ENCODE results near the gene TP53I11. TPM values are rescaled to one million over a fixed set of nuclear protein-coding genes. Genes with fewer than 3 reads are reported as not detected.

The TP53I11 gene
- total RNA-seq, 1 donor from 2014 or later: 96.8 TPM

- Histone ChIP-seq H3K27me3 (ENCODE audit: insufficient read depth, low read length) (peaks cover 14% of the 10 kb centered on the region), H3K9me3 (ENCODE audit: insufficient read depth, low read depth, low read length) (no peaks in the 10 kb centered on the region), H3K4me2 (ENCODE audit: low read length) (no peak overlapping the region), H3K9ac (ENCODE audit: low read length) (no peak overlapping the region), H4K20me1 (ENCODE audit: insufficient read depth, low read length) (no peaks in the 10 kb centered on the region), H2AFZ (ENCODE audit: low read depth, low read length) (no peak overlapping the region), H3K79me2 (ENCODE audit: insufficient read depth, low read length) (no peaks in the 10 kb centered on the region), H3K27ac (ENCODE audit: low read depth, low read length) (no peak overlapping the region), H3K36me3 (ENCODE audit: insufficient read depth, low read length) (no peaks in the 10 kb centered on the region), H3K4me1 (ENCODE audit: insufficient read depth, low read length) (no peaks in the 10 kb centered on the region), H3K4me3 (ENCODE audit: insufficient read depth, low read depth, low read length) (no peak overlapping the region)
- FAIRE-seq (no peak), DNase-seq (ENCODE audit: low read depth) (no peak)
- no peaks in the 10 kb centered on the region for H3K4me1 Mint-ChIP-seq (ENCODE audit: low read depth, unreplicated experiment)
- H3K4me3 Mint-ChIP-seq (ENCODE audit: unreplicated experiment): no peak overlapping the region
- no peak for TF ChIP-seq EZH2 (IDR thresholded peaks at IDR 0.05; ENCODE audit: insufficient read depth, low read length)
- no peak for TF ChIP-seq CTCF (IDR thresholded peaks at IDR 0.05; ENCODE audit: insufficient read depth, low read depth, low read length)
- H3K27me3 Mint-ChIP-seq (ENCODE audit: low read depth, unreplicated experiment): peaks cover 11% of the 10 kb centered on the region
- peaks cover 2% of the 10 kb centered on the region for H3K9me3 Mint-ChIP-seq (ENCODE audit: unreplicated experiment)
- peaks cover 5% of the 10 kb centered on the region for H3K36me3 Mint-ChIP-seq (ENCODE audit: low read depth, unreplicated experiment)
- no peak overlapping the region for H3K27ac Mint-ChIP-seq (ENCODE audit: unreplicated experiment)
Measured at GRCh38 chr11:44928816-44929215, 21.9 kb downstream of the TP53I11 start.

DNA sequence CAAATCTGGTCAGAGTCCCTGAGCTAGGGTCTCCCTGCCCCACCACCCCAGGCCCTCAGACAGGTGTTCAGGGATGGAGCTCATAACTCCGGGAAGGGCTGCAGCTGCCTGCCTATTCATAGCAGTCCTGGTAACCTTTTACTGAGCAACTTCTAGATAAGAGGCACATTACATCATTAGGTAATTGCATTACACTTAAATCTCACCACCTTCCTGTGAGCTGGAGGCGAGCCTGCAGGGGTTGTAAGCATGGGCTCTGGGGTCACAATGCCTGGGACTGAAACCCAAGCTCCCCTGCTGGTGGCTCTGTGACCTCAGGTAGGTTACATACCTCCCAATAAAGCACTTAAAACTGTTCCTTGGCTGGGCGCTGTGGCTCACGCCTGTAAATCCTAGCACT is 22.5 kb downstream of the TP53I11 start:
- peaks cover 14% of the 10 kb centered on the region for H3K27me3 ChIP-seq (ENCODE audit: insufficient read depth, low read length)
- no peaks in the 10 kb centered on the region for H3K36me3 ChIP-seq (ENCODE audit: insufficient read depth, low read length)
- H3K4me3 Mint-ChIP-seq (ENCODE audit: unreplicated experiment): no peak overlapping the region
- H2AFZ ChIP-seq (ENCODE audit: low read depth, low read length): no peak overlapping the region
- H3K27me3 Mint-ChIP-seq (ENCODE audit: low read depth, unreplicated experiment): peaks cover 11% of the 10 kb centered on the region
- H3K4me2 ChIP-seq (ENCODE audit: low read length): no peak overlapping the region
- no peak for FAIRE-seq
- peaks cover 5% of the 10 kb centered on the region for H3K36me3 Mint-ChIP-seq (ENCODE audit: low read depth, unreplicated experiment)
- H4K20me1 ChIP-seq (ENCODE audit: insufficient read depth, low read length): no peaks in the 10 kb centered on the region
- H3K79me2 ChIP-seq (ENCODE audit: insufficient read depth, low read length): no peaks in the 10 kb centered on the region
- no peaks in the 10 kb centered on the region for H3K4me1 ChIP-seq (ENCODE audit: insufficient read depth, low read length)
- peaks cover 2% of the 10 kb centered on the region for H3K9me3 Mint-ChIP-seq (ENCODE audit: unreplicated experiment)
- TF ChIP-seq CTCF (IDR thresholded peaks at IDR 0.05; ENCODE audit: insufficient read depth, low read depth, low read length): no peak
- no peak for TF ChIP-seq EZH2 (IDR thresholded peaks at IDR 0.05; ENCODE audit: insufficient read depth, low read length)
- H3K9me3 ChIP-seq (ENCODE audit: insufficient read depth, low read depth, low read length): no peaks in the 10 kb centered on the region
- no peaks in the 10 kb centered on the region for H3K4me1 Mint-ChIP-seq (ENCODE audit: low read depth, unreplicated experiment)
- no peak overlapping the region for H3K9ac ChIP-seq (ENCODE audit: low read length)
- H3K27ac Mint-ChIP-seq (ENCODE audit: unreplicated experiment): no peak overlapping the region
- no peak overlapping the region for H3K27ac ChIP-seq (ENCODE audit: low read depth, low read length)
- DNase-seq (ENCODE audit: low read depth): no peak
- H3K4me3 ChIP-seq (ENCODE audit: insufficient read depth, low read depth, low read length): no peak overlapping the region

- Histone ChIP-seq H3K79me2 (ENCODE audit: insufficient read depth, low read length) (no peaks in the 10 kb centered on the region), H3K27ac (ENCODE audit: low read depth, low read length) (no peak overlapping the region), H3K9ac (ENCODE audit: low read length) (no peak overlapping the region), H3K9me3 (ENCODE audit: insufficient read depth, low read depth, low read length) (no peaks in the 10 kb centered on the region), H3K4me2 (ENCODE audit: low read length) (peak overlapping the region; percentile 71), H3K4me3 (ENCODE audit: insufficient read depth, low read depth, low read length) (no peak overlapping the region), H2AFZ (ENCODE audit: low read depth, low read length) (peak overlapping the region; percentile 72), H3K36me3 (ENCODE audit: insufficient read depth, low read length) (no peaks in the 10 kb centered on the region), H3K27me3 (ENCODE audit: insufficient read depth, low read length) (peaks cover 14% of the 10 kb centered on the region), H4K20me1 (ENCODE audit: insufficient read depth, low read length) (no peaks in the 10 kb centered on the region), H3K4me1 (ENCODE audit: insufficient read depth, low read length) (no peaks in the 10 kb centered on the region)
- peaks cover 15% of the 10 kb centered on the region for H3K27me3 Mint-ChIP-seq (ENCODE audit: low read depth, unreplicated experiment)
- peaks cover 2% of the 10 kb centered on the region for H3K9me3 Mint-ChIP-seq (ENCODE audit: unreplicated experiment)
- DNase-seq (ENCODE audit: low read depth) (peak; percentile 47), FAIRE-seq (no peak)
- no peak overlapping the region for H3K27ac Mint-ChIP-seq (ENCODE audit: unreplicated experiment)
- no peak overlapping the region for H3K4me3 Mint-ChIP-seq (ENCODE audit: unreplicated experiment)
- no peaks in the 10 kb centered on the region for H3K4me1 Mint-ChIP-seq (ENCODE audit: low read depth, unreplicated experiment)
- TF ChIP-seq CTCF (IDR thresholded peaks at IDR 0.05; ENCODE audit: insufficient read depth, low read depth, low read length) (peak; percentile 75), EZH2 (IDR thresholded peaks at IDR 0.05; ENCODE audit: insufficient read depth, low read length) (no peak)
- peaks cover 4% of the 10 kb centered on the region for H3K36me3 Mint-ChIP-seq (ENCODE audit: low read depth, unreplicated experiment)
Measured at GRCh38 chr11:44927174-44927661, 23.5 kb downstream of the TP53I11 start.

Data from astrocyte (in vitro differentiated cells and primary cell).